Fibroblast of lung (primary cell): ENCODE measurements around the gene OR2V2. TPM values are rescaled to one million over a fixed set of nuclear protein-coding genes. Genes with fewer than 3 reads are reported as not detected.

Source experiments
- DNase-seq, 2 donors: peaks; one replicate each; pipeline versions ENCODE4 v3.0.0 to v3.0.0-alpha.2; 2010; ENCODE audit warnings: low read depth in 2 of 2
- H2AFZ ChIP-seq: 2 replicates; pipeline ENCODE4 v1.5.1; 2012; ENCODE audit warnings: low read length, control low read depth, inconsistent platforms
- H3K27ac ChIP-seq: 2 replicates; pipeline ENCODE4 v1.5.1; 2011; ENCODE audit warnings: low read length, control low read depth; ENCODE audit not compliant: insufficient read depth
- H3K27me3 ChIP-seq: 2 replicates; pipeline ENCODE4 v1.5.1; 2011; ENCODE audit warnings: mild to moderate bottlenecking, low read length; ENCODE audit not compliant: control insufficient read depth, insufficient read depth
- H3K36me3 ChIP-seq: 2 replicates; pipeline ENCODE4 v1.5.1; 2011; ENCODE audit warnings: low read length; ENCODE audit not compliant: control insufficient read depth, insufficient read depth
- H3K4me1 ChIP-seq: 2 replicates; pipeline ENCODE4 v1.5.1; 2011; ENCODE audit warnings: low read length; ENCODE audit not compliant: control insufficient read depth, insufficient read depth; ENCODE audit errors: extremely low read depth
- H3K4me2 ChIP-seq: 2 replicates; pipeline ENCODE4 v1.5.1; 2011; ENCODE audit warnings: low read length, control low read depth; ENCODE audit not compliant: insufficient read depth; ENCODE audit errors: extremely low read depth
- H3K4me3 ChIP-seq, 4 experiments: fragments of 200-600 bp in 1 of 4; sonication (generic) in 1 of 4; replicated peaks in 1 of 4; 2 replicates each; pipeline ENCODE4 v1.5.1; 2011 to 2016; ENCODE audit warnings: low read length in 4 of 4, low read depth in 3 of 4, mild to moderate bottlenecking in 3 of 4, control low read depth in 2 of 4, inconsistent platforms in 1 of 4, mixed read lengths in 1 of 4; ENCODE audit not compliant: insufficient read depth in 1 of 4; ENCODE audit errors: control extremely low read depth in 1 of 4
- H3K79me2 ChIP-seq: 2 replicates; pipeline ENCODE4 v1.5.1; 2012; ENCODE audit warnings: mild to moderate bottlenecking, low read length, inconsistent platforms; ENCODE audit not compliant: control insufficient read depth, insufficient read depth
- H3K9ac ChIP-seq: 2 replicates; pipeline ENCODE4 v1.5.1; 2011; ENCODE audit warnings: mild to moderate bottlenecking, low read length, control low read depth; ENCODE audit not compliant: insufficient read depth
- H3K9me3 ChIP-seq: 2 replicates; pipeline ENCODE4 v1.5.1; 2012; ENCODE audit warnings: low read depth, low read length; ENCODE audit not compliant: control insufficient read depth, insufficient read depth
- H4K20me1 ChIP-seq: 2 replicates; pipeline ENCODE4 v1.5.1; 2011; ENCODE audit warnings: low read length; ENCODE audit not compliant: control insufficient read depth, insufficient read depth; ENCODE audit errors: extremely low read depth
- CTCF ChIP-seq, 2 donors: IDR thresholded peaks in 1 of 2; conservative IDR thresholded peaks in 1 of 2; 1 replicate in 1 of 2; 2 replicates in 1 of 2; pipeline ENCODE4 v1.5.1; 2011 to 2012; ENCODE audit warnings: low read length in 2 of 2, control low read depth in 1 of 2, inconsistent platforms in 1 of 2, low read depth in 1 of 2, mild to moderate bottlenecking in 1 of 2
- EZH2 ChIP-seq: IDR thresholded peaks from 2 replicates; pipeline ENCODE4 v1.5.1; 2012; ENCODE audit warnings: low read length, control low read depth, mild to moderate bottlenecking; ENCODE audit errors: missing control alignments
- polyA plus RNA-seq, 2 donors: library from polyadenylated mRNA; depleted of rRNA in 1 of 2; stranded (reverse) in 1 of 2; unstranded in 1 of 2; fragments of >200 nt; gene quantifications; 2 replicates each; pipeline ENCODE4 v1.2.1, GENCODE V29; 2011 to 2012; ENCODE audit warnings: missing spikeins in 1 of 2
- total RNA-seq: library from RNA; depleted of rRNA; stranded (reverse); fragments of >200 nt; gene quantifications from 2 replicates; pipeline ENCODE4 v1.2.1, GENCODE V29; 2014

OR2V2 gene
- total and polyA plus RNA-seq, 2 donors (not counting 1 experiment from before 2014, with no cell fraction given) = not detected

GRCh38 chr5:181145133-181145532 lies 2.3 kb upstream of the OR2V2 start:
- DNase-seq = no peak
- Histone ChIP-seq H4K20me1 (no peaks in the 10 kb centered on the region), H3K9ac (no peak overlapping the region), H3K79me2 (no peaks in the 10 kb centered on the region), H3K27ac (no peak overlapping the region), H3K36me3 (no peaks in the 10 kb centered on the region), H3K4me3 (no peak overlapping the region), H3K9me3 (no peaks in the 10 kb centered on the region), H3K4me2 (no peak overlapping the region), H3K27me3 (no peaks in the 10 kb centered on the region), H3K4me1 (no peaks in the 10 kb centered on the region), H2AFZ (no peak overlapping the region)
- TF ChIP-seq CTCF (conservative IDR thresholded peaks at IDR 0.05 in 1 of 2, IDR thresholded peaks at IDR 0.05 in 1 of 2; ENCODE audit: low read depth in 1 of 2, low read length in 2 of 2) (no peak), EZH2 (no peak)

GRCh38 chr5:181149355-181149754 lies 2.0 kb downstream of the OR2V2 start:
- Histone ChIP-seq H2AFZ (no peak overlapping the region), H3K79me2 (no peaks in the 10 kb centered on the region), H3K4me2 (no peak overlapping the region), H3K9ac (no peak overlapping the region), H3K36me3 (no peaks in the 10 kb centered on the region), H3K4me1 (no peaks in the 10 kb centered on the region), H3K4me3 (no peak overlapping the region), H3K9me3 (no peaks in the 10 kb centered on the region), H4K20me1 (no peaks in the 10 kb centered on the region), H3K27me3 (no peaks in the 10 kb centered on the region), H3K27ac (no peak overlapping the region)
- no peak for DNase-seq
- TF ChIP-seq CTCF (conservative IDR thresholded peaks at IDR 0.05 in 1 of 2, IDR thresholded peaks at IDR 0.05 in 1 of 2; ENCODE audit: low read depth in 1 of 2, low read length in 2 of 2) (no peak), EZH2 (no peak)

- H3K9ac ChIP-seq = no peak overlapping the region
- TF ChIP-seq EZH2 (no peak), CTCF (conservative IDR thresholded peaks at IDR 0.05 in 1 of 2, IDR thresholded peaks at IDR 0.05 in 1 of 2; ENCODE audit: low read depth in 1 of 2, low read length in 2 of 2) (no peak)
- H3K4me3 ChIP-seq = no peak overlapping the region
- H3K27ac ChIP-seq = no peak overlapping the region
- H3K36me3 ChIP-seq = no peaks in the 10 kb centered on the region
- H4K20me1 ChIP-seq = no peaks in the 10 kb centered on the region
- no peak overlapping the region for H3K4me2 ChIP-seq
- no peaks in the 10 kb centered on the region for H3K79me2 ChIP-seq
- no peaks in the 10 kb centered on the region for H3K4me1 ChIP-seq
- H3K9me3 ChIP-seq = no peaks in the 10 kb centered on the region
- no peak overlapping the region for H2AFZ ChIP-seq
- no peak for DNase-seq
- H3K27me3 ChIP-seq = no peaks in the 10 kb centered on the region
Observed at GRCh38 chr5:181149806-181150733, 2.7 kb downstream of the OR2V2 start.
